Adipocyte (in vitro differentiated cells): Measurements from ENCODE around the gene ZFX.

Source experiments
- DNase-seq: peaks from one replicate; pipeline ENCODE4 v3.0.0-alpha.2; 2015; ENCODE audit warnings: low read depth
- H3K27me3 ChIP-seq: replicated peaks from 2 replicates; pipeline ENCODE4 v1.7.0; 2013; ENCODE audit warnings: mild to moderate bottlenecking, low read length, moderate library complexity; ENCODE audit not compliant: control insufficient read depth, insufficient read depth
- H3K36me3 ChIP-seq: 2 replicates; pipeline ENCODE4 v1.7.0; 2013; ENCODE audit warnings: low read length, mild to moderate bottlenecking, moderate library complexity; ENCODE audit not compliant: control insufficient read depth, insufficient read depth, severe bottlenecking
- H3K4me1 ChIP-seq: 2 replicates; pipeline ENCODE4 v1.7.0; 2013; ENCODE audit warnings: mild to moderate bottlenecking, low read length, moderate library complexity; ENCODE audit not compliant: control insufficient read depth, insufficient read depth
- H3K4me3 ChIP-seq: 2 replicates; pipeline ENCODE4 v1.7.0; 2013; ENCODE audit warnings: mild to moderate bottlenecking, low read length, moderate library complexity
- H3K9ac ChIP-seq: 2 replicates; pipeline ENCODE4 v1.7.0; 2013; ENCODE audit warnings: mild to moderate bottlenecking, low read length, moderate library complexity
- H3K9me3 ChIP-seq: 2 replicates; pipeline ENCODE4 v1.7.0; 2013; ENCODE audit warnings: mild to moderate bottlenecking, low read length, moderate library complexity; ENCODE audit not compliant: control insufficient read depth

ZFX gene

DNA sequence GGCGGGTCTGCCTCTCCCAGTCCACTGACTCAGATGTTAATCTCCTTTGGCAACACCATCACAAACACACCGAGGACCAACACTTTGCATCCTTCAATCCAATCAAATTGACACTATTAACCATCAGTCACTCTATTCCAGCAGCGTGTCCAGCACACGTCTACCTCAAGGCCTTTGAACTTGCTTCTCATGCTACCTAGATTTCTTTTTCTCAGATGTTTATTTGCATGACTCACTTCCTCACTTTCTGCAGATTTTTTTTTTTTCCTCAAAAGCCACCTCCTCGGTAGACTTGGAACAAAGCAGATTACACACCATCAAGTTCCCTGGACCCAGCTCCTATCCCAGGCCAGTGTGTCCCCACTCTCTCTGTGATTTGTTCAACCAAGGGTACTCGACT, 114.9 kb downstream of the ZFX start:
- H3K9me3 ChIP-seq, result no peaks in the 10 kb centered on the region
- no peak overlapping the region for H3K9ac ChIP-seq
- peaks cover 8% of the 10 kb centered on the region for H3K4me1 ChIP-seq
- peaks cover 10% of the 10 kb centered on the region for H3K27me3 ChIP-seq
- DNase-seq, result no peak
- no peaks in the 10 kb centered on the region for H3K36me3 ChIP-seq
- no peak overlapping the region for H3K4me3 ChIP-seq
